Thyroid gland (tissue), 4 donors: ENCODE measurements around the gene PTPRN2.
"Not testable (repeated sequence)": the region's sequence is repeated elsewhere in the genome, so short reads cannot be mapped to it uniquely, and the experiment has no call there.

ENCODE experiments used
- CTCF ChIP-seq, 6 experiments: fragments of 200-600 bp in 3 of 6; fragments of 450-650 bp in 3 of 6; sonication (generic) in 3 of 6; IDR thresholded peaks; one replicate each; pipeline ENCODE4 v1.5.1; 2016 to 2019; ENCODE audit warnings: antibody characterized with exemption in 6 of 6, mild to moderate bottlenecking in 2 of 6, inconsistent platforms in 1 of 6, moderate library complexity in 1 of 6
- POLR2A ChIP-seq, 2 donors: fragments of 450-650 bp; IDR thresholded peaks; one replicate each; pipeline ENCODE4 v1.6.1; 2017; ENCODE audit warnings: antibody characterized with exemption in 2 of 2, mild to moderate bottlenecking in 2 of 2, moderate library complexity in 1 of 2

GRCh38 chr7:157847756-157848487 lies 739.7 kb downstream of the PTPRN2 start:
- not testable (repeated sequence) for TF ChIP-seq CTCF, POLR2A (IDR thresholded peaks at IDR 0.05)
